GM19193 (cell line): ENCODE data around the gene FAM234B.

ENCODE experiments used
- POLR2A ChIP-seq: IDR thresholded peaks from 4 replicates; pipeline ENCODE4 v1.6.1; 2011; ENCODE audit not compliant: insufficient read depth, insufficient read length; ENCODE audit errors: extremely low read depth

Gene FAM234B

GRCh38 chr12:13130981-13131380, 86.8 kb downstream of the FAM234B start:
- TF ChIP-seq POLR2A = no peak
